Measurements from ENCODE around the gene ST3GAL4. TPM values are rescaled to one million over a fixed set of nuclear protein-coding genes. Genes with fewer than 3 reads are reported as not detected.
"Not testable (repeated sequence)": the region's sequence is repeated elsewhere in the genome, so short reads cannot be mapped to it uniquely, and the experiment has no call there.

The ST3GAL4 gene
- polyA plus RNA-seq, 3 donors, result 16.1 to 22.6 (median 17.0) TPM

DNA sequence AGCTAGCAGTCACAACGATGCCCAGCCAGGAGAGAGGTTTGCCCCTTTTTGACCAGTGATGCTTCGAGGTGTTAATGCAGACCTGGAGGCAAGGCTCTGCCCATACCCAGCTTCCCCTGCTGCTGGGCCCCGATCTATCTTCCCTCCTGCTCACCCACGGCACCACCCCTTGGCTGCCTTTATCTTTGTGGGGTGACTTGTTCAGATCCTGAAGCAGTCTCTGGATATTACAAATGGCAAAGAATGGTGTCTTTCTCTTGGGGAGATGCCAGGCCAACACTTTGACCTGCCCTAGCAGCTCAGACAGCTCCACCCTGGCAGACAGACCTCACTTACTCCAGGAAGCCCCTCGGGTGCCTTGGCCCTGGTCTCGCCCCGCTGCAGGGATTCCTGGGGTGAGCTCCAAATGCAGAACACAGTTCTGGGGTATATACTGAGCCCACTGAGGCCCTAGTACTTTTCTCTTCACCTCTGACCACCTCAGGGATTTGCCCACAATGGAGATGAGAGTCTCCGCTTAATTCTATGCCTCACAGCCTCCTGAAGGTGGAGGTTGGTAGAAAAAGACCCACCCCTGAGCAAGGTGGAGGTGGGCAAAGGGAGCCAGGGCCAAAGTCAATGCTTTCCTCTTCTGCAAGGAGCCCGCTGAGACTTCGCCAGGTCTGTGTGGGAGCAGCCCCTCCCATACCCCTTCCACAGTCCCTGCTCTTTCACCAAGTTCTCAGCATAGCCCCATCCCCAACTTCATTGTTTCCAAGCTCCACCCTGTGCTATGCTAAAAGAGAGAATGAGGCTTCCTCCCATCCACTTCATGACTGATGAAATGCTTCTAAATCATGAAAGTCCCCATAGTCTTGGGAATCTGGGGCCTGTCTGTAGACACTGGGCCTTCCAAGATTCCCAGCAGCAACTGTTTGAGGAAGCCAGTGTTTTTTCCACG, 11.1 kb upstream of the ST3GAL4 start:
- no peak for DNase-seq

- DNase-seq, result no peak
Observed at GRCh38 chr11:126345283-126345682, 10.2 kb upstream of the ST3GAL4 start.

DNA sequence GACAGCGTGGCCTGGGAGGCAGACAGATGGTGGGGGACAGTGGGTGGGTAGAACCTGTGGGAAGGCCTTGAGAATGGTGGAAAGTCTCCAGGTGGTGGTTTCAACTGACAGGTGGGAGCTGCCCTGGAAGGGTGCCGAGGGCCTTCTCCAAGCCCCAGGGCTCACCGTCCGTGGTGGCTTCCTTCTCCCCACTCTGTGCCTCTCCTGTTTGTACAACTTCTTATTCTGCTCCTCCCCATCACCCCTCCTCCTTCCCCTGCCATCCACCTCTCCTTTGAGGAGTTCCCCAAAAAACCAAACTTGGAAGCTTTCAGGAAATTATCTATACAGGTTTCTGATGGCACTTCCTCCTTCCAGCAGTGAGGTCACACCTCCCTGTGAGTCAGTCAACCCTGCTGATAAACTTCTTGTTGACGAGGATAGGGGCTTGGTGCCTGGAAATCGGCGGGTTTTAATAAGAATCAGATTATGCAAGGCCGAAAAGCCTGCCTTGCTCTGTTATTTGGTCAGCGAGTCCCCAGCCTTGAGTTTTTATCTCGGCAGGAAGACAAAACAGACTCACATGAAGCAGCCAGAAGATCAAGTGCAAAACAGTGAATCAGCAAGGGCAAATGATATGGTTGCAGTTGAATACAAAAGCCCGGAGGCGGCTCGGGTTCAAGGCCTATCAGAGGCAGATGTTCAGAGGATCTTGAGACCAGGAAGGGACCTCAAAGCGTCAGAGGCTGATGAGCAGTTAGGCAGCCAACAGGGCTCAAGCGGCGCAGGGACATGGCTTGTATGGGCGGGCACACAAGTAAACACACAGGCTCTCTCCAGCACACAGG, 9.5 kb upstream of the ST3GAL4 start:
- no peak for DNase-seq

DNA sequence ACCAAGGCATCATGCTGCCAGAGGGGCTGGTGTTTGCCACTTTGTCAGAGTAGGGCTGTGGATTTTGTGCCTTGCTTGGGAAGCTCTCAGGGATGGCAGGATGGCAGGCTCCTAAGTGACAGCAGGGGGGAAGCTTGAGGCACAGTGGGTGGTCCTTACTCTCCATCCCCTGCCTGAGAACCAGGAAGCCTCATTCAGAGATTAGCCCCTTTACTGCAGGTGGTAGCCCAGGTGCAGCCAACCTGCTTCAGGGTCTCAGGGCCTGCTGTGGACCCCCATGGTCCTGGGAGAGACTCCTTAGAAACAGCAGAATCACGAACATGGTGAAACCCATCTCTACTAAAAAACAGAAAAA, 8.9 kb upstream of the ST3GAL4 start:
- DNase-seq, result no peak

GRCh38 chr11:126346946-126347345, 8.5 kb upstream of the ST3GAL4 start:
- DNase-seq, result not testable (repeated sequence)

GRCh38 chr11:126347751-126348668, 7.5 kb upstream of the ST3GAL4 start:
- DNase-seq, result no peak

DNA sequence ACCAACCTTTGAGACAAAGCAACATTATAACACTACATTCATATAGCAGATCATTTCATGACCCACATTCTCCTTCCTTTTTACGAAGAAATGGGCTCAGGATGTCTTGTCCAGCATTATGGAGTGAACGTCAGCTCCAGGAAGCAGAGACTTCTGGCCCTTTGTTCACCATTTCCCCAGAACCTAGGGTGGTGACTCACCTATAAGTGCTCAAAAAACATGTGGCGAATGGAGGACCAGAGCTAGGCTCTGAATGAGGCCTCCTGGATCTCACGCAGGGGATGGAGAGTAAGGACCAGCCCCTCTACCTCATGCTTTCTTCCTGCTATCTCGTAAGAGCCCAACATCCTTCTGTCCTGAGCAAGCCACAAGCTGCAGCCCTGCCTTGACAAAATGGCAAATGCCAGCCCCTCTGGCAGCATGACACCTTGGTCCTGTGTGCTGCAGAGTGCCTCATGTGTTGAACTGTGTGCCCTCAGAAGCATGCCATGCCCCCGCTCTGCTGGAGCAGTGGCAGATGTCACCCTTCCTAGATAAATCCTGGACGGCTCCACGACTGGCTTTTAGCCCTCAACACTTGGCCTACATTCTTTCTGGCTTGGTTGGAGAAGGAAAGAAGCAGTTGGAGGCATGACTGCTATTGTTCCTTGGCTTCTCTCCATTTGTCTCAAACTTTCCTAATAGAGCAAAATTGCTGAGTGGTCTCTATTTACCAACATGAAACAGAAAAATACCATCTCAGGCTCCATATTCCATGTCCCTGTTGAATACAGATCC, 6.5 kb upstream of the ST3GAL4 start:
- no peak for DNase-seq

- DNase-seq, result no peak
Observed at GRCh38 chr11:126350836-126351235, 4.7 kb upstream of the ST3GAL4 start.

DNA sequence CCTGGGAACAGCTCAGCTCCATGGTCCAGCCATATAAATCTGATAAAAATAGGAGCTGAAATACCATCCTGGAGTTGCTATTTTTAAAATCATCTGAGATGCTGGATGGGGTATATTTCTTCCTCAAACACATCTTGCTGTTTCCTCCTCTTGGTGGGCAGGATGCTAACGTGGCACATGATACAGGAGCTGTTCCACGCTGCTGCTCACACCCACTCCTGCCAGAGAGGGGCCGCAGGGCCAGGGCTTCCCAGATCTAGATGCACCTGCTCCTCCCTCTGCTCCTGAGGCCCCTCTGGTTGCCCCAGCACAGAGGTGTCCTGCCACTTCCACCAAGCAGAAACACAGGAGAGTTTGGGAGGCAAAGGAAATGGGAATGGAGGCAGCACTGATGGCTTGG, 3.3 kb upstream of the ST3GAL4 start:
- no peak for DNase-seq

GRCh38 chr11:126352934-126353801, 2.3 kb upstream of the ST3GAL4 start:
- no peak for DNase-seq

DNA sequence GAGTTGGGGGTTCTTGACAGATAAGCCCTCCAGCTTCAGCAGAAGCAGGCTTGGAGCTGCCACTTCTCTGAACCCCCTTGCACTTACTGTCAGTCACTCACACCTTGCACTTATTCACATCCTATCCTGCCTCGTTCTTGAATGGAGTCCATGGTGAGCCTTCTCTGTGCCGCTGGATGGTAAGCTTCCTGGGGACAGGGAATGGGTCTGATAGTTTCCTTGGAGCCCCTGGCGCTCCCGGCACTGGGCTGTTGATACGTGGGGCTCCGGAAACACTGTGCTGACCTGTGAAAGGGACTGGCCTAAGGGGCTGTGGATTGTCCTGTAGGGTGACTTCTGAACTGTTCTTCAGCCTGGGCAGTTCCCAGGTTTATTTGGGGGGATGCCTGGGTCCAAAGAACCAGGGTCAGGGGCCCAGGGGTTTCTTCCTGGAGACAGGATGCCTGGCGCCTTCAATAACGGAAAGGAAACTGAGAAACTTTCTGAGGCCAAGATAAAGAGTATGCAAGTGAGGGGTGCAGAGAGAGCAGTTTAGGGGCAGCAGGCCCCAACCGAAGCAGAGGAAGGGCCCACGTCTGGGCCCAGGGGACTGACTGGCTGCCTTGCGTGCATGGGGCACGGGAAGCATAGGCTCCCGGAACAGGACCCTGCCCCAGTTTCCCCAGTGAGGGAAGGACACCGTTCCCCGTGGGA, 709 bp upstream of the ST3GAL4 start:
- DNase-seq, result no peak

GRCh38 chr11:126355926-126356897, 726 bp downstream of the ST3GAL4 start:
- no peak for DNase-seq

- no peak for DNase-seq
Observed at GRCh38 chr11:126357055-126357962, 1.8 kb downstream of the ST3GAL4 start.

DNA sequence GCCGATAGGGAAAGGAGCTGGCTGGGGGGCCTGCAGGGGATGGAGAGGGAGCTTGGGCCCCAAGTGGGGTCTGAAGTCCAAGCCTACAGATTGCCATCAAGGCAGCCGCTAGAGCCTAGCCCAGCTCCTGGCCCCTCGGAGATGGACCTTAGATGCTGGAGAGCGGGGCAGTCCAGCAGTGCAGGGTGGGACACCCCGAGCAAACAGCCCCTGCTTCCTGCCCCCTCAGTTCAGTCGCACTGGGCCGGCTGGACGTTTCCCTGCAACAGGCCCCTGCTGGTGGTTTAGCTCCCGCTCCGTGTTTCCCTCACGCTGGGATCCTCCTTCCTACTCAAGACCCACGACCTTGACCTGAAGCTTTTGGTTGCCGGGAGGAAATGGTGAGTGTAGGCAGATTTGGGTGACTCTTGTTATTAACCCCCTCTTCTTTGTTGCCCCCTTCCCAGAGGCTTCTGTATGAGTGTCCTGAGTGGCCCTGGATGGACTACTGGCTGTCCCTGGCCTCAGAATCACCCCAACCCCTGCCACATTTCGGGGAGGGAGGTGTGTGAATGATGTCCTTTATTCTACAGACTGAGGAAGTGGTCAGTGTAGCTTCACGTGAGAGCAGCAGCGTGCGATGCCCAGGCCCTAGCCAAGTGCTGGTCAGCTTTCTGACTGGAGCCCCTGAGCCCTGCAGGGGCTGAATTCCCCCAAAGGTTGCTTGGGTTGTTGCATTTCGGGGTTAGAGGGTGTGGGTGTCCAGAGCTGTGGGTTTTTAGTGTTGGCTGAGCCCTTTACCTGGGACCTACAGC, 2.7 kb downstream of the ST3GAL4 start:
- no peak for DNase-seq

DNA sequence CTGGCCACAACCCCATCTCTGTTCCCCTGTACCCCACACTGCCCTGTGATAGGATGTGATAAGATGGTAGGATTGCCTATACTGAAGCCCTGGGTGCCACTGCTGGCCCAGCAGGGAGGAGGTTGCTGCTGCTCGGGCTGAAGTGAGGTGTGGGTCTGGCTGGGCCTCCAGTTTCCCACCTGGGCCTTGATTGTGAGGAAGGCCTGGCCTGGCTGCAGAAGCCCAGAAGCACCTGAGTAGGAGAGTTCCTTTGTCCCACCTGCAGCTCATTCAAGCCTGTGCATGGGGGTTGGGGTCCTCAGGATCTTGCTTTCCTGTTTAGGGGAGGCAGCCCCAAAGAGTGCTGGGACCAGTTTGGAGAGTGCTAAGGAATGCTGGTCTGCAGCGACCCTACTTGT, 3.3 kb downstream of the ST3GAL4 start:
- no peak for DNase-seq

- no peak for DNase-seq
Observed at GRCh38 chr11:126359431-126360048, 4.1 kb downstream of the ST3GAL4 start.
